ENCODE results near the gene DUSP22.

DUSP22 gene

GRCh38 chr6:313087-313486, 20.8 kb downstream of the DUSP22 start:
- H2AFZ ChIP-seq = no peak overlapping the region
- H3K9ac ChIP-seq = no peak overlapping the region
- no peak overlapping the region for H3K4me2 ChIP-seq (ENCODE audit: low read length)
- H3K27ac ChIP-seq = no peak overlapping the region
- H3K4me3 ChIP-seq (ENCODE audit: low read depth, low read length) = no peak overlapping the region
- no peaks in the 10 kb centered on the region for H3K9me3 ChIP-seq (ENCODE audit: control insufficient read depth, low read length)
- peaks cover 4% of the 10 kb centered on the region for H3K4me1 ChIP-seq
- H3K79me2 ChIP-seq = peaks cover 6% of the 10 kb centered on the region
- no peaks in the 10 kb centered on the region for H3K36me3 ChIP-seq (ENCODE audit: control insufficient read depth, insufficient read depth, low read length)
- TF ChIP-seq CTCF (IDR thresholded peaks at IDR 0.05) = no peak
- no peaks in the 10 kb centered on the region for H3K27me3 ChIP-seq (ENCODE audit: control insufficient read depth, insufficient read depth, low read length)

- H3K9me3 ChIP-seq (ENCODE audit: control insufficient read depth, low read length) = no peaks in the 10 kb centered on the region
- H3K4me1 ChIP-seq = peaks cover 4% of the 10 kb centered on the region
- TF ChIP-seq CTCF (IDR thresholded peaks at IDR 0.05) = no peak
- H3K27ac ChIP-seq = no peak overlapping the region
- no peak overlapping the region for H2AFZ ChIP-seq
- H3K36me3 ChIP-seq (ENCODE audit: control insufficient read depth, insufficient read depth, low read length) = no peaks in the 10 kb centered on the region
- H3K4me3 ChIP-seq (ENCODE audit: low read depth, low read length) = no peak overlapping the region
- H3K9ac ChIP-seq = no peak overlapping the region
- no peak overlapping the region for H3K4me2 ChIP-seq (ENCODE audit: low read length)
- no peaks in the 10 kb centered on the region for H3K27me3 ChIP-seq (ENCODE audit: control insufficient read depth, insufficient read depth, low read length)
- peaks cover 6% of the 10 kb centered on the region for H3K79me2 ChIP-seq
Measured at GRCh38 chr6:313917-314316, 21.6 kb downstream of the DUSP22 start.

- Histone ChIP-seq H3K9me3 (ENCODE audit: control insufficient read depth, low read length) (no peaks in the 10 kb centered on the region), H2AFZ (no peak overlapping the region), H3K4me3 (ENCODE audit: low read depth, low read length) (no peak overlapping the region), H3K36me3 (ENCODE audit: control insufficient read depth, insufficient read depth, low read length) (no peaks in the 10 kb centered on the region), H3K79me2 (peaks cover 6% of the 10 kb centered on the region), H3K27me3 (ENCODE audit: control insufficient read depth, insufficient read depth, low read length) (no peaks in the 10 kb centered on the region), H3K9ac (no peak overlapping the region), H3K27ac (no peak overlapping the region), H3K4me2 (ENCODE audit: low read length) (no peak overlapping the region), H3K4me1 (peaks cover 4% of the 10 kb centered on the region)
- TF ChIP-seq CTCF (IDR thresholded peaks at IDR 0.05) = no peak
Measured at GRCh38 chr6:314377-314776, 22.1 kb downstream of the DUSP22 start.

- H3K79me2 ChIP-seq = peaks cover 6% of the 10 kb centered on the region
Measured at GRCh38 chr6:315226-315625, 22.9 kb downstream of the DUSP22 start.

More at GRCh38 chr6:315226-315625, 22.9 kb downstream of the DUSP22 start:
- no peak overlapping the region for H3K4me3 ChIP-seq (ENCODE audit: low read depth, low read length)
- no peak for TF ChIP-seq CTCF (IDR thresholded peaks at IDR 0.05)
- H3K27me3 ChIP-seq (ENCODE audit: control insufficient read depth, insufficient read depth, low read length) = no peaks in the 10 kb centered on the region
- H3K4me1 ChIP-seq = peaks cover 4% of the 10 kb centered on the region
- H2AFZ ChIP-seq = no peak overlapping the region
- no peaks in the 10 kb centered on the region for H3K36me3 ChIP-seq (ENCODE audit: control insufficient read depth, insufficient read depth, low read length)
- H3K9me3 ChIP-seq (ENCODE audit: control insufficient read depth, low read length) = no peaks in the 10 kb centered on the region
- H3K27ac ChIP-seq = no peak overlapping the region
- no peak overlapping the region for H3K9ac ChIP-seq
- H3K4me2 ChIP-seq (ENCODE audit: low read length) = no peak overlapping the region
